HG03432 (cell line): Measurements from ENCODE around the gene COQ8A.
"Not testable (repeated sequence)": the region's sequence is repeated elsewhere in the genome, so short reads cannot be mapped to it uniquely, and the experiment has no call there.

Source experiments
- ATAC-seq: cut with Tn5 transposase; IDR thresholded peaks from one replicate; pipeline ENCODE4 v1.9.1; 2021; ENCODE audit warnings: mild to moderate bottlenecking, moderate library complexity; ENCODE audit not compliant: unreplicated experiment

Gene COQ8A

GRCh38 chr1:226921504-226921903, 18.6 kb upstream of the COQ8A start:
- ATAC-seq = no peak

GRCh38 chr1:226929260-226930111, 10.6 kb upstream of the COQ8A start:
- not testable (repeated sequence) for ATAC-seq

GRCh38 chr1:226934483-226935237, 5.4 kb upstream of the COQ8A start:
- ATAC-seq = no peak

GRCh38 chr1:226937940-226938725, 2.0 kb upstream of the COQ8A start:
- no peak for ATAC-seq

- ATAC-seq = no peak
Measured at GRCh38 chr1:226938903-226939437, 1.1 kb upstream of the COQ8A start.

GRCh38 chr1:226939438-226940028, 561 bp upstream of the COQ8A start:
- peak; percentile 40 for ATAC-seq

- ATAC-seq = no peak
Measured at GRCh38 chr1:226940806-226941067, 643 bp downstream of the COQ8A start.

- no peak for ATAC-seq
Measured at GRCh38 chr1:226942392-226942791, 2.3 kb downstream of the COQ8A start.

GRCh38 chr1:226943156-226943555, 3.1 kb downstream of the COQ8A start:
- no peak for ATAC-seq

- ATAC-seq = no peak
Measured at GRCh38 chr1:226943927-226944326, 3.8 kb downstream of the COQ8A start.

- ATAC-seq = no peak
Measured at GRCh38 chr1:226945106-226945857, 5.2 kb downstream of the COQ8A start.

- ATAC-seq = no peak
Measured at GRCh38 chr1:226945858-226946245, 5.8 kb downstream of the COQ8A start.

GRCh38 chr1:226946285-226946684, 6.2 kb downstream of the COQ8A start:
- ATAC-seq = no peak

GRCh38 chr1:226946841-226947240, 6.7 kb downstream of the COQ8A start:
- ATAC-seq = no peak

- no peak for ATAC-seq
Measured at GRCh38 chr1:226948051-226948450, 8.0 kb downstream of the COQ8A start.

- ATAC-seq = no peak
Measured at GRCh38 chr1:226948480-226948879, 8.4 kb downstream of the COQ8A start.

- no peak for ATAC-seq
Measured at GRCh38 chr1:226948996-226949395, 8.9 kb downstream of the COQ8A start.

- ATAC-seq = no peak
Measured at GRCh38 chr1:226949401-226949800, 9.3 kb downstream of the COQ8A start.

- no peak for ATAC-seq
Measured at GRCh38 chr1:226950316-226950715, 10.2 kb downstream of the COQ8A start.

GRCh38 chr1:226950871-226951270, 10.8 kb downstream of the COQ8A start:
- ATAC-seq = peak; percentile 55
